ENCODE measurements around the gene MTARC2. TPM values are rescaled to one million over a fixed set of nuclear protein-coding genes. Genes with fewer than 3 reads are reported as not detected.
A peak's percentile ranks its signal among the peaks of the same experiment; 100 is the strongest.

MTARC2 gene
- total and polyA plus RNA-seq, 2 of the 4 experiments (the other 2 are of a cell fraction): 0.36 to 2.6 TPM

DNA sequence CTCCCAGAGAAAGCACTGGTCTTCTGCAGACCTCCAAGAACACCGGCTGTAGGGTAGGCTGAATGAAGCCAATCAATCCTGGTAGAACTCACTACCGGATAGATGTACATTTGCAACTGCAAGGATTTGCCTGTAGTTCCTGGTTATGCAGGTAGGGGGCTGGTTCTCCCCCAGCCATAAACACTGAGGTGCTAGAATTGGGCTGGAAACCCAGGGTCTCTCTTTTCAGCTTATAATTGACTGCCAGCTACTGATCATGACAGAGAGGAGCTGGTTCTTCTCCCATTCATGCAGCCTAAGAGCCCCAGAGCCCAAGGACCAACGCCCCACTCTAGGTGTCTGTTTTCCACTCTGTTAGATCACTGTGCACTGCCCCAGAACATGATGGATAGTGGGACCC, 21.5 kb upstream of the MTARC2 start:
- ChIA-PET CTCF (interaction anchor here (0.6 kb wide), 1 partner anchor 615 kb away, joined by 3 read pairs; no protein-coding TSS in a partner anchor), POLR2A (ENCODE audit: unreplicated experiment) (no interaction called here)
- ATAC-seq (ENCODE audit: low read depth): no peak
- no peak overlapping the region for H3K27ac ChIP-seq (ENCODE audit: insufficient read depth, low read length)
- H3K27me3 ChIP-seq (ENCODE audit: control insufficient read depth, insufficient read depth, low read length): no peaks in the 10 kb centered on the region
- H2BK120ac ChIP-seq (ENCODE audit: low read depth, low read length): no peak overlapping the region
- H3K4me1 ChIP-seq (ENCODE audit: control insufficient read depth, insufficient read depth, low read length): no peaks in the 10 kb centered on the region
- H3K9me1 ChIP-seq (ENCODE audit: insufficient read depth, low read length): no peaks in the 10 kb centered on the region
- no peak overlapping the region for H3K23ac ChIP-seq (ENCODE audit: low read depth, low read length)
- H2AFZ ChIP-seq (replicated peaks; ENCODE audit: low read length, poor library complexity): no peak overlapping the region
- no peak overlapping the region for H3K4ac ChIP-seq (ENCODE audit: low read depth, low read length)
- H4K20me1 ChIP-seq (ENCODE audit: insufficient read depth, low read length): no peaks in the 10 kb centered on the region
- no CpG with 5 or more reads among the region's 3 CpGs for WGBS, 2 experiments (ENCODE audit: extremely low coverage in 2 of 2, insufficient read length in 1 of 2)
- no peak overlapping the region for H2AK9ac ChIP-seq (replicated peaks; ENCODE audit: low read depth, low read length, poor library complexity)
- H2AK5ac ChIP-seq (ENCODE audit: low read depth, low read length): no peak overlapping the region
- TF ChIP-seq CTCF (conservative IDR thresholded peaks at IDR 0.05; ENCODE audit: low read depth, low read length) (0 out of 2 replicates have a peak, but pooled peaks have one; percentile 3), RAD21 (IDR thresholded peaks at IDR 0.05; ENCODE audit: low read length) (no peak)
- H2BK15ac ChIP-seq (ENCODE audit: low read depth, low read length): no peak overlapping the region
- no peak overlapping the region for H3K56ac ChIP-seq (ENCODE audit: extremely low read depth, insufficient read depth, low read length)
- no peak overlapping the region for H4K5ac ChIP-seq (ENCODE audit: low read depth, low read length)
- in situ Hi-C loops (cut with MboI; ENCODE audit: low sequenced_read_pairs): no loop called here
- H3K18ac ChIP-seq (ENCODE audit: low read depth, low read length): no peak overlapping the region
- H3K79me1 ChIP-seq (ENCODE audit: low read depth in 1 of 2, low read length in 2 of 2): no peaks in the 10 kb centered on the region
- no peaks in the 10 kb centered on the region for H3K36me3 ChIP-seq (ENCODE audit: control insufficient read depth, insufficient read depth, low read length)
- H3K4me2 ChIP-seq (ENCODE audit: low read depth, low read length): no peak overlapping the region
- no peak for DNase-seq
- H3K4me3 ChIP-seq (ENCODE audit: insufficient read depth, low read depth, low read length): no peak overlapping the region
- H4K91ac ChIP-seq (ENCODE audit: insufficient read depth, low read depth, low read length): no peak overlapping the region
- H2BK20ac ChIP-seq (ENCODE audit: low read depth, low read length): no peak overlapping the region
- BruUV-seq (replicated peaks): no TSS peak
- no peak overlapping the region for H3K14ac ChIP-seq (replicated peaks; ENCODE audit: low read depth, low read length)
- H3K9me3 ChIP-seq (ENCODE audit: control insufficient read depth, insufficient read depth, low read length): no peaks in the 10 kb centered on the region
- intact Hi-C loops (cut with micrococcal nuclease): no loop called here
- H4K8ac ChIP-seq (ENCODE audit: low read depth in 2 of 2, low read length in 2 of 2): no peak overlapping the region
- H3K9ac ChIP-seq (ENCODE audit: low read depth, low read length): no peak overlapping the region
- H2BK5ac ChIP-seq (ENCODE audit: low read depth, low read length, poor library complexity, severe bottlenecking): no peak overlapping the region
- dilution Hi-C loops (cut with HindIII; ENCODE audit: low sequenced_read_pairs, unreplicated experiment): no loop called here
